GM21381 (cell line): ENCODE data around the gene MTA2.
"Not testable (repeated sequence)": the region's sequence is repeated elsewhere in the genome, so short reads cannot be mapped to it uniquely, and the experiment has no call there.

Source experiments
- ATAC-seq: cut with Tn5 transposase; IDR thresholded peaks from one replicate; pipeline ENCODE4 v1.9.1; 2021; ENCODE audit warnings: mild to moderate bottlenecking, moderate library complexity; ENCODE audit not compliant: unreplicated experiment

Gene MTA2

GRCh38 chr11:62567018-62567633, 34.5 kb downstream of the MTA2 start:
- peak; percentile 32 for ATAC-seq

GRCh38 chr11:62566247-62566646, 35.4 kb downstream of the MTA2 start:
- no peak for ATAC-seq

- no peak for ATAC-seq
Measured at GRCh38 chr11:62565100-62565802, 36.4 kb downstream of the MTA2 start.

- not testable (repeated sequence) for ATAC-seq
Measured at GRCh38 chr11:62561677-62562230, 39.9 kb downstream of the MTA2 start.

GRCh38 chr11:62560566-62561103, 41.0 kb downstream of the MTA2 start:
- ATAC-seq, result no peak

- ATAC-seq, result not testable (repeated sequence)
Measured at GRCh38 chr11:62559626-62560025, 42.0 kb downstream of the MTA2 start.

GRCh38 chr11:62559204-62559603, 42.5 kb downstream of the MTA2 start:
- ATAC-seq, result no peak

- no peak for ATAC-seq
Measured at GRCh38 chr11:62558669-62559068, 43.0 kb downstream of the MTA2 start.

- peak; percentile 30 for ATAC-seq
Measured at GRCh38 chr11:62556875-62557631, 44.6 kb downstream of the MTA2 start.

- ATAC-seq, result peak; percentile 43
Measured at GRCh38 chr11:62556108-62556874, 45.4 kb downstream of the MTA2 start.

- ATAC-seq, result peak; percentile 27
Measured at GRCh38 chr11:62555464-62556107, 46.1 kb downstream of the MTA2 start.

- no peak for ATAC-seq
Measured at GRCh38 chr11:62554387-62555167, 47.1 kb downstream of the MTA2 start.

GRCh38 chr11:62553839-62554361, 47.8 kb downstream of the MTA2 start:
- ATAC-seq, result no peak

GRCh38 chr11:62553080-62553838, 48.4 kb downstream of the MTA2 start:
- no peak for ATAC-seq

- ATAC-seq, result no peak
Measured at GRCh38 chr11:62552485-62553079, 49.1 kb downstream of the MTA2 start.

- not testable (repeated sequence) for ATAC-seq
Measured at GRCh38 chr11:62550478-62550877, 51.2 kb downstream of the MTA2 start.

GRCh38 chr11:62548545-62549335, 52.9 kb downstream of the MTA2 start:
- ATAC-seq, result no peak
